HG03095 (cell line): ENCODE results near the gene PAN3.

ENCODE experiments used
- ATAC-seq: cut with Tn5 transposase; IDR thresholded peaks from one replicate; pipeline ENCODE4 v1.9.1; 2021; ENCODE audit warnings: moderate library complexity; ENCODE audit not compliant: unreplicated experiment

Gene PAN3

DNA sequence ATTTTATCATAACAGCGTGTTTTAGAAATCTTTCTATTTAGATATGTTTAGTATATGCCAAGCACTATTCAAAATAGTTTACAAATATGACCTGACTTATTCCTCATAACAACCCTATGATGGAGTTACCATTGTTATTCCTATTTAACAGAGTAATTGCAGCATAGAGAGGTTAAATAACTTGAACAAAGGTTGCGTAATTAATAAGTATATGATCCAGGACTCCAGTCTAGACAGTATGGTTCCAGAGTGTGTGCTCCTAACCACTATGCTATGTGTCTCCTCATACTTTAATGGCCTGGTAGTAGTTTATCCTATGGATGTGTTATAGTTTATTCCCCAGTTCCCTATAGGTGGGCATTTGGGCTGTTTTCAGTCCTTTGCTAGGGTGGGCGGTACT lies 145.3 kb downstream of the PAN3 start:
- no peak for ATAC-seq

DNA sequence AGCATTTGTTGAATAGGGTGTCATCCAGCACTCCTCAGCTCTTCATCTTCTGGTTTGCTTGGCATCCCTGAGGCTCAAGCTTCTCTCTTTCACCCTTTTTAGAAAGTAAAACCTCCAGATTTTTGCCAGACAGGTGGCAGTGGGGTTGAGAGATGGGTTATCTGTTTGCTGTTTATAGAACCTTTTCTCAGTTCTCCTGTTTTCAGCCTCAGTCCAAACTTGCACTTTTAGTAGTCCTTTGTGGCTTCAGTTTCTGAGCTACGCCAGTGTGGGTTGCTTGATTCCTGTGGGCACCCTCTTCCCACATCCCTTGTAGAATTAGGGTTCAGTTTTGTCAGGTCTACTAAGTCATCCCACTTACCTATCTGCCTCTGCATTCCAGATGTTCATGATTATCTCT lies 147.9 kb downstream of the PAN3 start:
- no peak for ATAC-seq

DNA sequence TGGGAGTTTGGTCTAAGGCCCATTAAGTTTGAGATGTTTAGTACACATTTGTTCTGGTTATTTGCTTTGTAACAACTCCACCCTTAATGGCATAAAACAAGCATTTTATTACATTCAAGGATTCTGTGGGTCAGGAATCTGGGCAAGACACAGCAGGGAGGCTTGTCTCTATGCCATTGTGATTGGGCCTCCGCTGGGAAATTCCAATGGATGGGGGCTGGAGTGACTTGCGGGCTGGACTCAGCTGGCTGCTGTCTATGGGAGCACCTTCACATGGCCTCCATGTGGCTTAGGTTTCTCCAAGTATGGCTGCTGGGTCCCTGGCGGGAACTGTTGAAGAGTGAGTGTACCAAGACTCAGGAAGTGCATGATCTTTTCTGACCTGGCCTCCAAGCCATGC lies 159.0 kb downstream of the PAN3 start:
- no peak for ATAC-seq

DNA sequence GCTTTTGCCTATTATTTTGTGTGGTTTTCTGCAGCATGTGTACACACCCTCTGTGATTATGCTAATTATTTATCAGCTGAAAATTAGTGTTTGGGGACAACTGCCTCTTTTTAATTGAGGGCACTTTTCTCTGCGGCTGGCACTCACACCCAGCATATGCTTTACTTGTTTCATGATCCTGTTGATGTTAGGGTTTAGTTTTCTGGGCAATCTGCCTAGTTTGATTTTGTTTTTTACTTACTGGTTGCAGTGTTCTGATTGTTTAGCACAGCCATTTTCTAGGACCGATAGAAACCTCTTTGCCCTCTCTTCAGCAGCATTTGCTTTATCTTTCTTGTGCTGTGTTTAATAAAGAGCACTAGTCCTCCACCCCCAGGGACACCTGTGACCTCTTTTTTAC lies 161.6 kb downstream of the PAN3 start:
- no peak for ATAC-seq

DNA sequence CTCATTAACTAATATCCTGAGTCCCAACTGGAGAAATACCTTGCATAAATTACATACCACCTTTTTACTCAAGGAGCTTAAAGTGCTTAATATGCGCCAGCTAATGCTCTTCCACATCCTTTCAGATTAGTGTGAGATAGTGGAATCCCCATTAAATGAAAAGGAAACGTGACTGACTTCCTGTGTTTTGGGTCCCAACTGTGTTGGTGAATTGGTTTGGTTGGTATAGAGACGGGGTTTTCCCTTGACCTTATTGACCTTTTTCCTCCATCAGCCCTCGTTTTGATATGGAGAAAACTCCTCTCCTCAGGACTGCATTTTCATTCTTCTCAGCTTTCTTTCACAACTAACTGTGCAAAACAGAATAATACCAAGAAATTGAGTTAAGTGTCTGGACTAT lies 163.5 kb downstream of the PAN3 start:
- no peak for ATAC-seq

DNA sequence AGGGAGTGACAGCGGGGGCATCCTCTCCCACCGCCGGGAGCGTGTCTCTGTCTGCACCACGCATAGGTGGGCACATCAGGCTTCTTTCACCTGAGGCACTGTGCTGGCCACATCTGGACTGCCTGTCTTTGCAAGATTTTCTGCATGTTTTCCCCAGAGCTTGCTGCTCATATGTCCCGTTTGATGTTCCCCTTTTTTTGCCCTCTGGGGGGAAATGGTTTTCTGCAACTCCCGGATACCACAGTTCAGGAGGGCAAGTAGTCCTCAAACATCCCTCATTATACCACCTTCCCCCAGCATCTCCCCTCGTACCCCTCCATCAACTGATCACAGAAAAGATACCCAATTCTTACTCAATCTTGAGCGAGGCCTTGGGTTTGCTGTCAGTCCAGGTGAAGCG lies 168.0 kb downstream of the PAN3 start:
- ATAC-seq, result no peak

DNA sequence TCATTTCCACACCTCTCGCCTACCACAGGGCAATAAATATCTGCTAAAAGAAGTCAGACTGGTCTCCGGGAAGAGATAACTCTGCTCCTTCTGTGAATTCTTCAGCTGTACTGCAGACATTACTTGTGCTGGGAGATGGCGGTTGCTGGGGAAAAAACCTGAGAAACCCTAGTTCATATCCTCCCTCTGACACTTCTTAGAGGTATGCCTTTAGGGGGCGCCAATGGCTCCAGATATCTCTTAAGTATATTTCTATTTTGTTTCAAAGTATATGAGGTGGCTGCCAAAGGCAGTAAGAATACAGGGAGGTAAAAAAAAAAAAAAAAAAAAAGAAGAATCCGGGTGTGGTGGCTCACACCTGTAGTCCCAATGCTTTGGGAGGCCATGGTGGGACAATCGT lies 175.2 kb downstream of the PAN3 start:
- ATAC-seq, result no peak

DNA sequence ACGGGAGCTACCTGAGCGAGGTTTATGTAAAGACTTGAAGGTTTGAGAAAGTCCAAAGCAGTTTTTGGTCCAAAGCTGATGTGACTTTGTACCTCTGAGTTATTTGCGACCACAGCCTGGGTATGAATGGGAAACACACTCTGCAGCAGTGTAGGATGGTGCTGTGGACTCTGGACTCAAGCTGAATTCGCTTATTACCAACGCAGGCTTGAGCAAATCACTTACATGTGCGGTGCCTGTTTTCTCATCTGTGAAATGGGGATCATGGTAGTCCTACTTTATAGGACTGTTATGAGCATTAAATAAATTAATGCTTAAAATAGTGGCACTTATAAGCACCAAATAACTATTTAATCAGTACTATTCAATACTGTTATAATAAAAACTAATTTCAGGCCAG lies 176.5 kb downstream of the PAN3 start:
- ATAC-seq, result no peak

DNA sequence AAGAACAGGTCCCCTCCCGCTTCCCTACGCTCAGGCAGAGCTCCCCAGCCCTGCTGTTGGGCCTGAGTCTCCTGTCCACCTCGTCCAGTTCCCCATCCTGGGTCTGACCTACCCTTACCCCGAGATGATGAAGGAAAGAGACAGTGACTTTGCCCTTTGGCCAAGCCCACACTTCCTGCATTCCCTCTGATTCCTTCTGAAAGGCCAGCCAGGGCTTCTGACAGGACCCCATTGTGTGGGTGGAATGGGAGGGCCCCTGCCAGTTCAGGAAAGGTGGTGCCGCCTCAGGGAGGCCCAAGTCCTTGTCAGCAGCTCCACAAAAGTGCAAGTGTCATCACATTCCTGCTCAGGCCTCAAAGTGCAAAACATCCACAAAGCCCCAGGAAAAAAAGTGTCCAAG lies 177.8 kb downstream of the PAN3 start:
- no peak for ATAC-seq

DNA sequence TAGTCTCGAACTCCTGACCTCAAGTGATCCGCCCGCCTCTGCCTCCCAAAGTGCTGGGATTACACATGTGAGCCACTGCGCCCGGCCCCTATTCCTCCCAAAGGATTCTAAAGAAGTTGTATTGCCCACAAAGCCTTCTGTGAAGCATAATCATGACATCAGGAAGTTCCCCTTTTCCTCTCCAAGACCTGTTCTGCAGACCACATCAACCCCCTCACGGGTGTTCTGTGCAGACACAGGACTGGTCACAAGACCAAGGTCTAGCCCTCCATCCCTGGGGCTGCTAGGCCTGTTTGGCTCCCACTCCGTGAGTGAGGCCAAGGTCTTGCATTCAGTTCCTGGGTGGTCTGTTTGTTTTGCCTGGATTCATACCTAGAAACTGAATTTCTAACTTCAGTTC lies 178.5 kb downstream of the PAN3 start:
- no peak for ATAC-seq

DNA sequence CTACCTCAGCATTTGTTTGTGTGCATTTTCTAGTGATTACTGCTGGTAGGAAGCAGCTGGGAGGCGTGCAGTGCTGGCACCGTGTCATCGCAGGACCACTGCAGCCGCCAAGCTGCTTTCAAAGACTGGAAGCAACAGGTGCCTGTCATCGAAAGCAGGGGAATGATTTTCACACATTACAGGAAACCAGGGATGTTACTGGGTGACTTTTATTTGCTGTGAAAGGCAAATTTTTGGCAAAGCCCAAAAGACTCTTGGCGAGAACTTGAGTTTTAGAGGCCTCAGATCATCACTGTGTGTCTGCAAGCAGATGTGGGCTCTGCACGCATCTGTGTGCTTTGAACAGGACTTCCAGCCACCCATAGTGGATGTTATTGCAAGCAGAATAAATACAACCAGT lies 180.2 kb downstream of the PAN3 start:
- no peak for ATAC-seq

DNA sequence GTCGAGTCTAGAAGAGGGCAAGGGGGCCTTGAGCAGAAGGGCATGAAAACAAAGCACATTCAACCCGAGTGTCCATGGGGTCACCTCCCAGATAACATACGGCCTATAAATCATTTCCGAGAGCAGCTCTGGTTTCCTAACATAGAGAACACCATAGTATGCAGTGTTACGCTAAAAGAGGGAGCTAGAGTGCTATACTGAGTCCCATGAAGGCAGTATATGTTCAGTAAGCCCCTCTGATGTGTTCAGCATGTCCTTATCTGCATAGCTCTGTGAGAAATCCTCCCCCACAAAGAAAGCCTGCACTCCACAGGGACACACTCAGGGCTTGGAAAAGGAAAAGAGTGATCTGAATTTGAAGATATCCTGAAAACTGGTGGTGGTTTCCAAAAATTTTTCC lies 181.2 kb downstream of the PAN3 start:
- ATAC-seq, result no peak

DNA sequence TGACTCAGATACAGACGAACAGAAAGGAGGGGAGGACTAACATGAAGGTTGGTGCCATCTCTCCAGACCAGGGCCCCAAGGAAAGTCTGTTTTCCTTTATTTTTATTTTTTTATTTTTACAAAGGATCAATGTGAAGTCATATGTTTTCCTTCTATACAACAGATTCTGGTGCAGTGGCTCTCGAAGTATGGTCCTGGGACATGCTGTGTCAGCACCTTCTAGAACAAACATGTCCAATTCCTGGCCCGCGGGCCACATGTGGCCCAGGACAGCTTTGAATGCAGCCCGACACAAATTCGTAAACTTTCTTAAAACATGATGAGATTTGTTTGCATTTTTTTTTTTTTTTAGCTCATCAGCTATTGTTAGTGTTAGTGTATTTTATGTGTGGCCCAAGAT lies 181.9 kb downstream of the PAN3 start:
- ATAC-seq, result no peak

DNA sequence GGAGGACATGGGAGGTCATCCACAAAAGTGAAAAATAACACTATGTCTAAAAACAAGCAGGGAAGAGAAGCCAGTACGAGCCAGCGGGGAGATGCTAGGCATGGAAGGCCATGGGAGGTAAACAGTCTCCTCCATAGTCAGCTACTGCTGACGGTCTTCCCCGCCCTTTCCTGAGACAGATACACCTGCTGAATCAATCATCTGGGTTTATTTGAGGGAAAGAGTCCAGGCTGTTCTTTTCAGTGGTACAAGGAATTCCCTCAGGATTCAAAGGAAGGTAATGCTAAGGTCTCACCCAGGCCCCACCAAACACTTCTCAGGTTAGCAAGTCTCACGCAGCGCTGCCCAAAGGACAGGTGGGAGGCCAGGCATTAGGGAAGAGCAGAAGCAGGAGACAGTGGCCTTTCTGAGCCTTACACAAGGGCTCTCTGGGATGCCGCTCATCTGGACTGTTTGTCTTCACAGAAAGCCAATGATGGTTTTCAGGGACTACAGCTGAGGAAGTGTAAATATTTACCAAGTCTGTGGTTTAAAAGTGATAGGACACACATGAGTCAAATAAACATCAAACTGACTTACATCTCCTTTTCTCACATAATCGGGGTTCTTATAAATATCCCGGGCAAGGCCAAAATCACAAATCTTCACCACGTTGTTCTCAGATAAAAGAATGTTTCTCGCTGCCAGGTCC lies 182.7 kb downstream of the PAN3 start:
- ATAC-seq, result no peak

DNA sequence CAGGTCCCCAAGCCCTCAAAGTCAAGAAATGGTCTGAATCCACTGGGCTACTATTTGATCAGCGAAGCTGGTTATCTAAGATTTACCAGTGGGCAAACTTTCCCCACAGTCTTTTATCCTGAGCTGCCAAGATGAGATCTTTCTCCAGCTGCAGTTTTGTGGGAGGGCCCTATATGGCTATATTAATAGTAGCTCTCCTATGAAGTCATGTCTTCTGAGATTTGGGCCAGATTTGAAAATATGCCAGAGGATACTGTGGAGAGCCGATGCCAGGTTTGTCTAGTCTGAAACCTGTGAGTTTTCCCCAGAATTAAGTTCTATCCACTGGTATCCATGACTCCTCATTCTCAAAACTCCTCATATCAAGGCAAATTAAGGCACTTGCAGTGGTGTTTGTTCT lies 183.4 kb downstream of the PAN3 start:
- no peak for ATAC-seq

DNA sequence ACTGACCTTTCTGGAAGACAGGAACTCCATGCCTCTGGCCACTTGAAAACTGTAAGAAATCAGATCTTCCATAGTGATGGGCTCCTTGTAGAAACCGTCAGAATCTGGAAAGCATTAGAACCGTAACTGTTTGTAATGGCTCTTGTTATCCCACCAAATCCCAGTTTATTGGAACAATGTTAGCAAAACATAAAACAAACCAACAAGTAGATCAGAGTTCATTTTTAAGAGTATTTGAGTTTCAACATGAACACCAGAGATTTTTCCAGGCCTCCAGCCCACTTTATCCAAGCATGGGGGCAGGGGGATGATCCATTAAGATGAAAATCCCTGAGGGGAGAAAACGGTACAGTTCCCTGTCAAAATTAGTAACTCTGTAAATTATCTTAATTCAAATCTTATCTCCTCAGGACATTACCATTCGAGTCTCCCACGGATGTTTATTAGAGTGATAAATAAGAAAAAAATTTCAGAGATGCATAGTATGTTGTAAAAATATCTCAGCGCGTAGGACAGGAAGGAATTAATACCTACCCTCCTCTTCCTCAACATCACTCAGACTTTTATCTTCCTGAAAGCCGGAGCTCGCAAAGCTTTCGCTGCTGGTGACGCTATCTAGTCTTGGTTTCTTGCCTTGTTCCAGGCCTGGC lies 184.0 kb downstream of the PAN3 start:
- ATAC-seq, result no peak

DNA sequence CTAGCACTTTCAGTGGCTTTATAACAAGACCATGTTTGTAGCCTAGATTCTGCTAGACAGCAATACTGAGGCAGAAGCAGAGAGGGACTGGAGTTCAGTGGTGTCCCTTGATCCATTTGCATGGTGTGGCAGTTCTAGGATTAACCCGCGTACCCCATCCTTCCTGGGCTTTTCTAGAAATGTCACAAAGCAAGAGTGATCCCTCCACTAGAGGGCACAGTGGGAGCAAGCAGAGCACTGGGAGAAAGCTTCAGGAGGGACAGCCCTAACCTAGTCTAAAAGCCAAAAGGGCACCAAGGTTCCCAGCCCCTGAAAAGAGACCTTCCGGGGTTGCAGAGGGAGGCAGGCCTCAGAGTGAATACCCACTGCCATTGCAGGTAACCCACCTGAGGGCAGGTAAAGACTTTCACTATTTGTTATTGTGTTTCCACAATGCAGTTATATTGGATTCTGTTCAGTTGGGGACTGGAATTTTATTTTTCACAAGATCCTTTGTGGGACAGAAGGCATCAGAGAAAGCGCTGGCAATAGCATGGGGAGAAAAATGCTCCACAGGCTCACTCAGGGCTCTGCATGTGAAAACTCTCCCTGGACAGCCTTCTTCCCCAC lies 185.9 kb downstream of the PAN3 start:
- no peak for ATAC-seq

DNA sequence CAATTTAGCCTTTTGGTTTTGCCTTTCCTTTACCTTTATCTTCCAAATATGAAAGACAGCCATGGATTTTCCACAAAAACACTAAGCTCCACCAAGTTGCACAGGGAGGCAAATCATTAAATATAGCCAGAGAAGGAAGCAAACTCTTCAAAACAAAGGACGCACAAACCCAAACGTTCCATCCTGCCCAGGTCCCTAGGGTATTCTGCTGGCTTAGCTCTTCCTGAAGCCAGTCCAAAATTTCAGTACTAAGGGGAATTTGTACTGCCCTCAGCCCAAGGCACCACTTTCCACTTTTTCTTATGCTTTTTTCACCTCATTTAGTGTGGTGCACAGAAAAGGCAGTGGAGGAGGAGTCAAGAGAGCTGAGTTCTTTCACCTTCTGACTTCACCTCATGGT lies 186.7 kb downstream of the PAN3 start:
- ATAC-seq, result no peak

DNA sequence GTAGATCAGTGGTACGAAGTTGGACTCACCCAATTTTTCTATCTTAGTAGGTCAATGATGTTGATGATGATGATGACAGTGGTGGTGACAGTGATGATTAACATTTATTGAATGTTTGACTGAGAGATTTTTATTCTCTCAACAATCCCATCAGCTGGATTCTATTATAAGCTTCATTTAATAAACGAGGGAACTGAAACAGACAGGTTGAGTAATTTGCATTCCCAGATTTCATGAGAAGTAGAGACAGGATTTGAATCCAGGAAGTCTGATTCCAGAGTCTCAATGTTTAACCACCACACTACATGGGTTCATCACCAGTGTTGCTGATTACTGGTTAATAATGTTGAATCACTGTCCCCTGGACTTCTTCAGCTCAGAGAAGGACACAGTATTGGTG lies 187.7 kb downstream of the PAN3 start:
- ATAC-seq, result no peak

DNA sequence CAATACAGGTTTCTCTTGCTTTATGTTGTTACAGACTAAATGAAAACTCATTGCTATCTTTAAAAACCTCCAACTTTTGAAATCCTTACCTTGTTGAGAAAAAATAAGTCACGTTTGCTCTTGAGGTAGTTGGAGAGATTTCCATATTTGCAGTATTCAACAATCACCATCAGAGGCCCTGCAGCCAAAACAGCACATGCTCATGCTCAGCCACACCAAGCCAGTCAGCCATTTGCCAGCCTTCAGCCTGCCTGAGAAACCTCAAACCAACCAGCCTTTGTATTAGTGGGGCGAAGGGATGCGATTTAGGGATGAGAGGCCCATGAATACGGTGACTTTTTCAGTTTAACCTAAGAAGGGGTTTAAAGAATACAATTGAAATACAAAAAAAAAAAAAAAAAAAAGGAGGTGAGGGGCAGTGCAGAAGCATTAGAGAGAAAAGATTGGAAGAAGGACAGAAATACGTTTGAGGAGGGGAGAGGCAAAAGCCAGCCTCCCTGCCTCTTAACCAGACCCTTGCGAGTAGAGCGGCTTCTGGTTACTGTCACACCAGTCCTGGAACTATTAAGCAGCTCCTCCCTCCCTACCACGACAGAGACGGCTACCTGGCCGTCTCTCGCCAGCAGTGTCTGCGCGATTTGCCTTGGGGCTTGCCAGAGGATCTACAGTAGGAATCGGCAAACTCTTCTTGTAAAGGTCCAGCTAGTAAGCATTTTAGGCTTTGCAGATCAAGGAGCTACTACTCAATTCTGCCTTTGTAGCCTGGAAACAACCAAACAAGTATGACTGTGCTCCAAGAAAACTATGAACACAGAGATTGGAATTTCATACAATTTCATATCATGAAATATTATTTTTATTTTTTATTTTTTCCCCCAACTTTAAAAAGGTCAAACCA lies 189.3 kb downstream of the PAN3 start:
- ATAC-seq, result no peak

DNA sequence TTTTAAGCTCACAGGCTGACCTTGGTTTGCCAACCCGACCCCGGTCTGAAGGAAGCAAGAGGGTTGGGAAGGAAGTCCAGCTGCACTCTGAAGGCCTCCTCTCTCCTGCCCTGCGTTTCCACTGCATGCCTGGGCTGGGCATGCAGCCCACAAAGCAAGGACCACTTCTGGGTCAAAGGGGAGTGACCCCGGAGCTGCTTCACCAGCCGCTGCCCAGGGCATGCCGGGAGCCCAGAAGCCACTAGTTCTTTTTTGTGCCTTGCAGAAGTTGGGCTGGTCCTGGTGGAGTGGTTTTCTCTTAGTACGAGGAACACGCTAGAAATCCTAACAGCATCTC lies 189.9 kb downstream of the PAN3 start:
- ATAC-seq, result no peak
